ENCODE measurements around the gene POLR2L. TPM values are rescaled to one million over a fixed set of nuclear protein-coding genes. Genes with fewer than 3 reads are reported as not detected.

The POLR2L gene
- total and polyA plus RNA-seq, 9 donors, result 4.9 to 89.3 (median 62.7) TPM

DNA sequence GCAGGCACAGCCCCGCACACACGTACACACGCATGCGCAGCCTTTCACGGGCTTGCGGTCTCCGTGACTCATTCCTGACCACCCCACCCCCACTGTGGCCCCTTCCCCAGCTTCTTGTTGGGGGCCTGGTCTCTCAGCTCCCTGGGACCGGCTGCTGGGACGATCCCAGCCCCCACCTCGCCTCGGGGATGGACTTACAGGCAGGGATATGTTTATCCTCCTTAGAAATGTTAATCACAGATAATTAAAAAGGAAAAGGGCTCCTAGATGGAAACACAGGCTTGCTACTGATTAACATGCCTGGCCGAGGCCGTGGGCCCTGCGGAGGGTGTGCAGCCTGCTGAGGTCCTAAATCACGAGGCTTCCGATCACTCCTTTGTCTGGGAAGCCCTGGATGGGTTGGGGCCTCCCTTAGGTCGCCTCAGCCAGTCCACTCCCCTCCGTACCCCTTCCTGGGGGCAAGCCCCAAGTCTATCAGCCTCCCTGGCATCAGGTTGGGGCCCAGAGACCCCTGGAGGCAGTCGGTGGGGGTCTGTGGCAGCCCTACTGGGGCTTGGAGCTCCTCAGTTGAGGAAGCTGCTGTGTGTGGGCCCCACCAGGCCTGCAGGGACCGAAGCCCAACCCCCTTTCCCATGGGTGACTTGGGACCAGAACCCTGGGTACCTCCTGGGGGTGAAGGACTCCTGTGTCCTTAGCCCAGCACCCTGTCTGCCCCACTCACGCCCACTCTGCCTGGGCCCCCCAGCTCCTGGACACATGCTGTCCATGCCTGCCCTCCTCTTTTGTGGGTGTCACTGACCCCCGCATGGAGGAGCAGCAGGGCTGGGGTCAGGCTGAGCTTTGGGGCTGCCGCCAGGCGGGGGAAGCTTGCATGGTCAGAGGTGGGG, 20.9 kb upstream of the POLR2L start:
- intact Hi-C loops (cut with DNase I), result no loop called here
- 66 to 71% (median 69%) methylated on average over 21 to 24 of the region's 24 CpGs for WGBS, 3 donors
- H3K36me3 ChIP-seq, result no peaks in the 10 kb centered on the region
- peaks cover 12% of the 10 kb centered on the region for H3K4me1 ChIP-seq (ENCODE audit: insufficient read depth)
- H3K27me3 ChIP-seq, result no peaks in the 10 kb centered on the region
- no peaks in the 10 kb centered on the region for H3K9me3 ChIP-seq
- peak overlapping the region; percentile 25 to 36 for H3K27ac ChIP-seq
- TF ChIP-seq CTCF (IDR thresholded peaks at IDR 0.05) (no peak), POLR2A (IDR thresholded peaks at IDR 0.05) (no peak), EP300 (IDR thresholded peaks at IDR 0.05) (no peak)
- DNase-seq, result no peak
- no peak overlapping the region for H3K4me3 ChIP-seq

GRCh38 chr11:862696-863022, 20.3 kb upstream of the POLR2L start:
- Histone ChIP-seq H3K9me3 (no peaks in the 10 kb centered on the region), H3K4me3 (no peak overlapping the region), H3K27ac (peak overlapping the region; percentile 18 to 44), H3K36me3 (no peaks in the 10 kb centered on the region), H3K27me3 (no peaks in the 10 kb centered on the region), H3K4me1 (ENCODE audit: insufficient read depth) (peaks cover 12% of the 10 kb centered on the region)
- no peak for DNase-seq
- WGBS, 3 donors, result 63 to 74% (median 69%) methylated on average over 12 of the region's 12 CpGs
- intact Hi-C loops (cut with DNase I), result no loop called here
- no peak for TF ChIP-seq CTCF (IDR thresholded peaks at IDR 0.05)
- no peak for TF ChIP-seq POLR2A (IDR thresholded peaks at IDR 0.05)
- TF ChIP-seq EP300 (IDR thresholded peaks at IDR 0.05), result no peak

DNA sequence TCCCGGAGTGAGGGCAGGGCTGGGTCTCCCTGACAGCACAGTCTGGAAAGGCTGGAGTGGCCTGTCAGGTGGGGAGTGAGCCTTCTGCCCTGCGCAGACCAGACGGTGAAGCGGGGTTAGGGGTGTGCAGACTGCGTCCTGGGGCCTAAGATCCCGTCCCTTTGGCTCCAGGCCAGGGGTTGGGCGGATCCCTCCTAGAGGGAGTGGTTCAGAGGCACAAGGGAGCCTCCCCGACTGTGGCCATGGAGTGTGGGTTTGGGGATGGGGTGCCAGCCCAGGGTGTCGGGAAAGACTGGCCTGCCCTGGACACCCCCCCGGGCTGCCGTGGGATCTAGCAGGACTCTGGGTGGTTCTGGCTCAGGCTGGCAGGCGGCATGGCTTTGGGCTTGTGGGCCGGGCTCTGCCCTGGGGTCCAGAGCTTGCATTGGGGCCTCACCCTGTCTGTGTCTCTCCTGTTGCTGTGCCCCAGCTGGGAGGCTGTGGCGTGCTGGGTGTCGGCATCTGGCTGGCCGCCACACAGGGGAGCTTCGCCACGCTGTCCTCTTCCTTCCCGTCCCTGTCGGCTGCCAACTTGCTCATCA, 19.8 kb upstream of the POLR2L start:
- Histone ChIP-seq H3K9me3 (no peaks in the 10 kb centered on the region), H3K27me3 (no peaks in the 10 kb centered on the region), H3K4me3 (no peak overlapping the region), H3K27ac (peak overlapping the region; percentile 18 to 44), H3K36me3 (no peaks in the 10 kb centered on the region), H3K4me1 (ENCODE audit: insufficient read depth) (peaks cover 12% of the 10 kb centered on the region)
- intact Hi-C loops (cut with DNase I), result no loop called here
- 60 to 65% (median 62%) methylated on average over 18 to 20 of the region's 20 CpGs for WGBS, 3 donors
- peak in 4 of 5 donors; percentile 58 to 77 (median 68) for DNase-seq
- TF ChIP-seq POLR2A (IDR thresholded peaks at IDR 0.05) (no peak), EP300 (IDR thresholded peaks at IDR 0.05) (no peak)

DNA sequence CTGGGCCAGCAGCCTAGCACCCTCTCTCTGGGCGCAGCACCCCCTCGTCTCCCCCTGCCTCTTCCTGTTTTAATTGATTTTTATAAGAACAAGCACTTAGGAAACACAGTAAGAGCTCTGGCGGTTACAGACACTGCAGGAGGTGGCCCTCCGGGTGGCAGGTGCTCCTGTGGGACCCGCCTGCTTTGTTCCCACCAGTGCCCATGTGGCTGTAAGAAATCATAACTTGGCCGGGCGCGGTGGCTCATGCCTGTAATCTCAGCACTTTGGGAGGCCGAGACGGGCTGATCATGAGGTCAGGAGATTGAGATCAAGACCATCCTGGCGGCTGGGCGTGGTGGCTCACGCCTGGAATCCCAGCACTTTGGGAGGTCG, 18.8 kb upstream of the POLR2L start:
- H3K9me3 ChIP-seq, result no peaks in the 10 kb centered on the region
- no peaks in the 10 kb centered on the region for H3K36me3 ChIP-seq
- TF ChIP-seq CTCF (IDR thresholded peaks at IDR 0.05) (no peak), POLR2A (IDR thresholded peaks at IDR 0.05) (no peak), EP300 (IDR thresholded peaks at IDR 0.05) (no peak)
- H3K27me3 ChIP-seq, result no peaks in the 10 kb centered on the region
- no peak for DNase-seq
- 91 to 94% (median 93%) methylated on average over 14 of the region's 14 CpGs for WGBS, 3 donors
- no peak overlapping the region for H3K27ac ChIP-seq
- no peak overlapping the region for H3K4me3 ChIP-seq
- peaks cover 12% of the 10 kb centered on the region for H3K4me1 ChIP-seq (ENCODE audit: insufficient read depth)
- intact Hi-C loops (cut with DNase I), result no loop called here

Data from ovary (tissue), 9 donors.